Airway epithelial cell (primary cell): ENCODE results near the gene CTDSPL2. TPM values are rescaled to one million over a fixed set of nuclear protein-coding genes. Genes with fewer than 3 reads are reported as not detected.

ENCODE experiments used
- total RNA-seq: library from RNA; depleted of rRNA; stranded (reverse); fragments of >200 nt; gene quantifications from 2 replicates; pipeline ENCODE4 v1.2.3, GENCODE V29; 2015

CTDSPL2 gene
- total RNA-seq, result 22.8 and 27.1 TPM in 2 replicates

GRCh38 chr15:44426975-44427755, at the start of gene CTDSPL2:
TSS of gene CTDSPL2 (plus strand) at chr15:44427629. CDS start at chr15:44459015, 31,386 bp downstream.

DNA sequence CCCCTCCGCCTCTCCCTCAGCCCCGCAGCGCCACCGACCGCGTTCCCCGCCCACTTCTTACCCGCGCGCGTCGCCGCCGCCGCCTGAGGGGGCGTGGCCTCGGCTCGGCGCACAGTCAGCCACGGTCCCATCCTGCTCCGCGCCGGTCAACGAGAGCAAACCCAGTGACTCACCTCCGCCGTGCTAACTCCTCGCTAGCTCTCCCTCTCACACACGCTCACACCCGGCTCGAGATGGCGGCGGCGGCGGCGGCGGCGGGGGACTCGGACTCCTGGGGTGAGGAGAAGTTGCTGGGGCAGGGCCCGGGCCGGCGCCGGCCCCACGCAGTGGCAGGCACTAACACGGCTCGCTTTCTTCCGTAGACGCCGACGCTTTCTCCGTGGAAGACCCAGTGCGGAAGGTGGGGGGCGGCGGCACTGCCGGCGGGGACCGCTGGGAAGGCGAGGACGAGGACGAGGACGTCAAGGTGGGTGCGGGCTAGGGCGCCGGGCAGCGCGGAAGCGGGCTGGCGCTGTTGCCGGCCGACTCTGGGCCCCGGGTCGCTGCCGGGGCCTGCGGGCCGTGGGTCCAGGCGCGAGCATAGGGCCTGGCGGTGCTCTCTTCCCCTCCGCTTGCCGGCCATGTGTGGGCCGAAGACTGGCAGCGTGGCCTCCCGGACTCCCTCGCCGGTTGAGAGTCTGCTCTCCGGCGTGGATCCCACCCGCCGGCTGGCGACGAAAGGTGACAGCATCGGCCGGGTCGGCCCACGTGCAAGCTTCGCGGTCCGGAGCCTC, 109.7 kb downstream of the CTDSPL2 start, which contains the start of gene EIF3J:
TSS of gene EIF3J (plus strand) at position 186 of the 773 bp plus-strand sequence. CDS start at position 234, 48 bp downstream.

Other genes with a start within 250 kb of the CTDSPL2 start
- 1.5 and 2.9 TPM in 2 replicates for gene FRMD5, start 232.4 kb upstream of the CTDSPL2 start, total RNA-seq
- 27.4 and 31.5 TPM in 2 replicates for gene GOLM2, start 138.9 kb upstream of the CTDSPL2 start, total RNA-seq
- 29.2 and 49.1 TPM in 2 replicates for gene EIF3J, start 109.5 kb downstream of the CTDSPL2 start, total RNA-seq
- 26.5 and 48.8 TPM in 2 replicates for gene SPG11, start 236.0 kb downstream of the CTDSPL2 start, total RNA-seq